Camera-type eye (tissue), 1 donor: Measurements from ENCODE around the gene CDK5R1. TPM values are rescaled to one million over a fixed set of nuclear protein-coding genes. Genes with fewer than 3 reads are reported as not detected.

Experiments used
- total RNA-seq: library from RNA; depleted of rRNA; stranded (reverse); fragments of >200 nt; gene quantifications from one replicate; pipeline ENCODE4 v1.2.3, GENCODE V29; 2014

The CDK5R1 gene
- 39.2 TPM for total RNA-seq

GRCh38 chr17:32486701-32487472, at the start of gene CDK5R1:
Gene CDK5R1, plus strand, starts transcription at chr17:32486993. Its CDS starts 628 bp downstream, at chr17:32487621.

GRCh38 chr17:32444301-32445073, 42.3 kb upstream of the CDK5R1 start, which contains the start of gene PSMD11:
Gene PSMD11, plus strand, starts transcription at chr17:32444510. Its CDS starts 14 bp downstream, at chr17:32444524.

Other genes starting within 250 kb of the CDK5R1 start
- gene RHBDL3, start 221.2 kb upstream of the CDK5R1 start, total RNA-seq = 35.6 TPM
- 39.1 TPM for gene C17orf75, start 144.8 kb upstream of the CDK5R1 start, total RNA-seq
- 302 TPM for gene ZNF207, start 136.8 kb upstream of the CDK5R1 start, total RNA-seq
- gene PSMD11, start 42.5 kb upstream of the CDK5R1 start, total RNA-seq = 86.1 TPM